K562 (cell line): ENCODE data around the gene DNM1. TPM values are rescaled to one million over a fixed set of nuclear protein-coding genes. Genes with fewer than 3 reads are reported as not detected.

Experiments
- CBFA2T3 ChIP-seq: fragments of 450-650 bp; IDR thresholded peaks from 2 replicates; pipeline ENCODE4 v1.6.1; 2017
- CGGBP1 ChIP-seq: fragments of 250-450 bp; sonication (Bioruptor Pico); IDR thresholded peaks from 2 replicates; pipeline ENCODE4 v1.9.0; 2021; ENCODE audit warnings: mild to moderate bottlenecking
- DLX4 ChIP-seq: fragments of 250-450 bp; sonication (Bioruptor Pico); IDR thresholded peaks from 2 replicates; pipeline ENCODE4 v1.6.1; 2021; ENCODE audit warnings: mild to moderate bottlenecking
- E2F6 ChIP-seq, 2 experiments: IDR thresholded peaks; 2 replicates each; pipeline ENCODE4 v1.6.1; 2011; ENCODE audit warnings: borderline replicate concordance in 1 of 2, control low read depth in 1 of 2, low read depth in 1 of 2, low read length in 1 of 2, mild to moderate bottlenecking in 1 of 2, mixed read lengths in 1 of 2, moderate library complexity in 1 of 2; ENCODE audit not compliant: insufficient read depth in 1 of 2, insufficient read length in 1 of 2, poor library complexity in 1 of 2, severe bottlenecking in 1 of 2; ENCODE audit errors: extremely low read depth in 1 of 2
- ELF2 ChIP-seq: fragments of 250-450 bp; sonication (Bioruptor Pico); IDR thresholded peaks from 2 replicates; pipeline ENCODE4 v1.5.0; 2021; ENCODE audit warnings: mild to moderate bottlenecking
- ELF4 ChIP-seq: fragments of 450-650 bp; formaldehyde crosslinking; IDR thresholded peaks from 2 replicates; pipeline ENCODE4 v1.4.0; 2022; ENCODE audit warnings: missing genetic modification characterization
- HINFP ChIP-seq: fragments of 450-650 bp; conservative IDR thresholded peaks from 2 replicates; pipeline ENCODE4 v1.6.1; 2016; ENCODE audit warnings: missing genetic modification characterization, low read depth, mild to moderate bottlenecking, control low read depth, missing compliant biosample characterization
- NCOA6 ChIP-seq: fragments of 450-650 bp; IDR thresholded peaks from 2 replicates; pipeline ENCODE4 v1.6.1; 2017; ENCODE audit warnings: mild to moderate bottlenecking
- PHB ChIP-seq: fragments of 250-450 bp; sonication (Bioruptor Pico); IDR thresholded peaks from 2 replicates; pipeline ENCODE4 v1.5.0; 2021
- RBM39 ChIP-seq: fragments of 200-400 bp; formaldehyde crosslinking; optimal IDR thresholded peaks from 2 replicates; pipeline ENCODE3; 2018; ENCODE audit warnings: low read depth, low read length
- SOX6 ChIP-seq: fragments of 450-650 bp; IDR thresholded peaks from 2 replicates; pipeline ENCODE4 v1.6.1; 2014; ENCODE audit warnings: mild to moderate bottlenecking
- ZBTB8A ChIP-seq: fragments of 450-650 bp; IDR thresholded peaks from 2 replicates; pipeline ENCODE4 v1.6.1; 2018; ENCODE audit warnings: mild to moderate bottlenecking, moderate library complexity; ENCODE audit not compliant: partially characterized antibody
- ZC3H8 ChIP-seq: fragments of 450-650 bp; IDR thresholded peaks from 2 replicates; pipeline ENCODE4 v1.6.1; 2017
- ZFP30 ChIP-seq: fragments of 250-450 bp; sonication (Bioruptor Pico); IDR thresholded peaks from 2 replicates; pipeline ENCODE4 v1.8.0; 2022; ENCODE audit warnings: moderate library complexity, mild to moderate bottlenecking, inconsistent platforms, borderline replicate concordance
- ZFPM2 ChIP-seq: fragments of 250-450 bp; sonication (Bioruptor Pico); IDR thresholded peaks from 2 replicates; pipeline ENCODE4 v1.5.1; 2022; ENCODE audit warnings: mild to moderate bottlenecking
- ZHX1 ChIP-seq: fragments of 150-350 bp; conservative IDR thresholded peaks from 2 replicates; pipeline ENCODE4 v1.6.1; 2014; ENCODE audit warnings: low read length
- ZNF133 ChIP-seq: fragments of 250-450 bp; sonication (Bioruptor Pico); IDR thresholded peaks from 2 replicates; pipeline ENCODE4 v1.4.0; 2020; ENCODE audit warnings: mild to moderate bottlenecking
- ZNF174 ChIP-seq: fragments of 250-450 bp; sonication (Bioruptor Pico); IDR thresholded peaks from 2 replicates; pipeline ENCODE4 v1.4.0; 2020; ENCODE audit warnings: mild to moderate bottlenecking
- ZNF512 ChIP-seq: IDR thresholded peaks from 2 replicates; pipeline ENCODE4 v1.6.1; 2016; ENCODE audit warnings: missing genetic modification characterization, missing compliant biosample characterization
- ZNF586 ChIP-seq: fragments of 450-650 bp; formaldehyde crosslinking; conservative IDR thresholded peaks from 2 replicates; pipeline ENCODE4 v1.4.0; 2020; ENCODE audit warnings: mild to moderate bottlenecking, moderate library complexity
- ZSCAN32 ChIP-seq: fragments of 450-650 bp; formaldehyde crosslinking; IDR thresholded peaks from 2 replicates; pipeline ENCODE4 v1.4.0; 2020; ENCODE audit warnings: mild to moderate bottlenecking, moderate library complexity
- ZZZ3 ChIP-seq: fragments of 450-650 bp; IDR thresholded peaks from 2 replicates; pipeline ENCODE4 v1.6.1; 2016; ENCODE audit warnings: antibody characterized with exemption, mild to moderate bottlenecking, moderate library complexity
- polyA plus RNA-seq, 8 experiments: library from polyadenylated mRNA; depleted of rRNA in 4 of 8; stranded (reverse) in 5 of 8; unstranded in 3 of 8; fragments of >200 nt; fragmentation: Nextera tagmentation in 2 of 8; fragmentation: Illumina TruSeq in 1 of 8; extraction: Ambion mirVana in 2 of 8; extraction: Trizol in 1 of 8; gene quantifications; 2 replicates each; pipeline versions ENCODE4 v1.2.1 to v1.2.3, GENCODE V29; 2011 to 2014; ENCODE audit warnings: inconsistent platforms in 1 of 8, missing spikeins in 1 of 8
- total RNA-seq, 7 experiments: library from RNA; depleted of rRNA in 6 of 7; stranded (reverse); fragments of >200 nt in 6 of 7; fragmentation: Illumina TruSeq in 2 of 7; extraction: Trizol in 2 of 7; gene quantifications; 2 replicates each; pipeline versions ENCODE4 v1.2.1 to v1.2.3, GENCODE V29; 2011 to 2021; ENCODE audit warnings: low replicate concordance in 1 of 7

The DNM1 gene
- total and polyA plus RNA-seq, 9 of the 15 experiments (the other 6 are each of a cell fraction or from before 2014, with no cell fraction given) = 0.39 to 23.1 (median 9.1) TPM

GRCh38 chr9:128203024-128203706 is at the start of gene DNM1 (continued):
- TF ChIP-seq E2F6 (IDR thresholded peaks at IDR 0.05; ENCODE audit: borderline replicate concordance in 1 of 2, extremely low read depth in 1 of 2, insufficient read depth in 1 of 2, insufficient read length in 1 of 2, low read depth in 1 of 2, low read length in 1 of 2, poor library complexity in 1 of 2, severe bottlenecking in 1 of 2) = peak; percentile 61 to 81
- TF ChIP-seq DLX4 (CRISPR knock-in tag) = no peak
- no peak; the same call in 1 of the 2 replicates for TF ChIP-seq CGGBP1
- TF ChIP-seq SOX6 = peak; percentile 71
- 0 out of 2 replicates have a peak, but pooled peaks have one; percentile 14 for TF ChIP-seq ELF4 (CRISPR knock-in tag)
- no peak for TF ChIP-seq ZC3H8
- TF ChIP-seq ZZZ3 = no peak
- no peak for TF ChIP-seq ZBTB8A
- no peak for TF ChIP-seq PHB (CRISPR knock-in tag)
- TF ChIP-seq ELF2 (CRISPR knock-in tag) = no peak
- 0 out of 2 replicates have a peak, but pooled peaks have one; percentile 45 for TF ChIP-seq ZNF174 (CRISPR knock-in tag)
- no peak; the same call in 1 of the 2 replicates for TF ChIP-seq ZSCAN32 (CRISPR knock-in tag)
- TF ChIP-seq CBFA2T3 = no peak
- TF ChIP-seq HINFP (tag) = no peak
- no peak for TF ChIP-seq ZNF586 (CRISPR knock-in tag)
- TF ChIP-seq ZFPM2 (CRISPR knock-in tag) = peak; percentile 91
- no peak for TF ChIP-seq ZNF512 (tag)
- TF ChIP-seq ZHX1 = peak; percentile 84; the same call in 1 of the 2 replicates
- no peak for TF ChIP-seq RBM39
- no peak for TF ChIP-seq NCOA6
- TF ChIP-seq ZFP30 (CRISPR knock-in tag) = 0 out of 2 replicates have a peak, but pooled peaks have one; percentile 15
- TF ChIP-seq ZNF133 = peak; percentile 91
